ENCODE data around the gene PAQR3. TPM values are rescaled to one million over a fixed set of nuclear protein-coding genes. Genes with fewer than 3 reads are reported as not detected.

Gene PAQR3
- total and polyA plus RNA-seq, 10 of the 15 experiments (the other 5 are each of a cell fraction or from before 2014, with no cell fraction given) = 2.2 to 25.4 (median 7.2) TPM

DNA sequence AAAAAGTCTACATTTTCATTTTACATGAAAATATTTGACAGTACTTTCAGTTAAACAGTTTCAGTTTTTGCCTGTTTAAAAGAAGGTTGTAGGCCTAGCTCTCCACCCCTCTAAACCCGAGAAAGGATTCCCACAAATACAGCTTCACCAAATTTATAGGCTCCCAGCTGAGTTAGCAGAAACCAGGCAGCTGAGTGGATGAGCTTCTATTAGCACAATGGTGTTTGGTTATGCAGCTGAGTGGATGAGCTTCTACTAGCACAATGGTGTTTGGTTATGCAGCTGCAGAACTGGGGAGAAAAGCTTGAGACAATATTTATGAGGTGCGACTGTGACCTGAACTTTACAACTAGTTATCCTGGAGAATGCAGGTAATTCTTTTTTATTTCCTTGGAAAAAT lies 36.6 kb upstream of the PAQR3 start (continued):
- TF ChIP-seq TCF12 (IDR thresholded peaks at IDR 0.05; ENCODE audit: low read depth, low read length) (no peak), KLF5 (IDR thresholded peaks at IDR 0.05; ENCODE audit: partially characterized antibody) (no peak), GATAD2B (conservative IDR thresholded peaks at IDR 0.05; ENCODE audit: low read depth) (no peak), RBBP5 (conservative IDR thresholded peaks at IDR 0.05) (no peak), CBX3 (IDR thresholded peaks at IDR 0.05; ENCODE audit: borderline replicate concordance, low read depth) (no peak), SUPT20H (IDR thresholded peaks at IDR 0.05; ENCODE audit: borderline replicate concordance, control insufficient read depth, low read depth, low read length) (no peak)
- TF ChIP-seq, protein P1, sequence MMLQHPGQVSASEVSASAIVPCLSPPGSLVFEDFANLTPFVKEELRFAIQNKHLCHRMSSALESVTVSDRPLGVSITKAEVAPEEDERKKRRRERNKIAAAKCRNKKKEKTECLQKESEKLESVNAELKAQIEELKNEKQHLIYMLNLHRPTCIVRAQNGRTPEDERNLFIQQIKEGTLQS (IDR thresholded peaks at IDR 0.05; ENCODE audit: borderline replicate concordance, extremely low read depth, low read depth, low read length) = no peak
- TF ChIP-seq, protein P2, sequence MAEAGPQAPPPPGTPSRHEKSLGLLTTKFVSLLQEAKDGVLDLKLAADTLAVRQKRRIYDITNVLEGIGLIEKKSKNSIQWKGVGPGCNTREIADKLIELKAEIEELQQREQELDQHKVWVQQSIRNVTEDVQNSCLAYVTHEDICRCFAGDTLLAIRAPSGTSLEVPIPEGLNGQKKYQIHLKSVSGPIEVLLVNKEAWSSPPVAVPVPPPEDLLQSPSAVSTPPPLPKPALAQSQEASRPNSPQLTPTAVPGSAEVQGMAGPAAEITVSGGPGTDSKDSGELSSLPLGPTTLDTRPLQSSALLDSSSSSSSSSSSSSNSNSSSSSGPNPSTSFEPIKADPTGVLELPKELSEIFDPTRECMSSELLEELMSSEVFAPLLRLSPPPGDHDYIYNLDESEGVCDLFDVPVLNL (IDR thresholded peaks at IDR 0.05; ENCODE audit: low read depth, low read length) = no peak

DNA sequence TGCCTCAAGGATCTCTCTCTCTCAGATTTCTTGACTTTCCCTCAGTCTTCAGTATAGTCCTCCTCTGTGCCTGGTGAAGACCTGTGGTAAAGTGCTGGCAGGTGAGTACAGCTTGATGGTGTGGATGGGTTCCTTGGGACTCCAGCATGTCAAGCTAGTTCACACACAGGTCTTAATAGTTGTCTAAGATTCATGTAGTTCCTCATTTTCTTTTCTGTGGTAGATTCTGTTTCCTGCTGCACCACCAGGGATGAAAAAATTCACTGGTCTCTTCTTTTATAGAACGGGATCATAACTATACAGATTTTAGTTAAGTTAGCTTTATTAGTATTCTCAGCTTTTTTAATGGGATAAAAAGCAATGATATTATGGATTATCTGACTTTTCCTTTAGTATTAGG lies 32.5 kb upstream of the PAQR3 start:
- BruUV-seq (replicated peaks) = no TSS peak
- no peak overlapping the region for H3K4me2 ChIP-seq (ENCODE audit: control insufficient read depth, insufficient read depth)
- H3K4me1 ChIP-seq (ENCODE audit: control insufficient read depth, insufficient read depth, low read length) = no peaks in the 10 kb centered on the region
- no peak overlapping the region for H3K27ac ChIP-seq (ENCODE audit: control insufficient read depth, insufficient read depth)
- ChIA-PET SMC1A (ENCODE audit: uncharacterized antibody, unreplicated experiment) (interaction anchor here (1.8 kb wide), 1 partner anchor 19 kb away, joined by 8 read pairs; no protein-coding TSS in a partner anchor), RAD21 (ENCODE audit: unreplicated experiment) (no interaction called here), CTCF (interaction anchor here (2.6 kb wide), 1 partner anchor 19 kb away, joined by 8 read pairs; no protein-coding TSS in a partner anchor), POLR2A (no interaction called here)
- no peak overlapping the region for H3K9ac ChIP-seq (ENCODE audit: control insufficient read depth, insufficient read depth, low read length)
- DNase-seq (ENCODE audit: low read depth, low spot score) = no peak
- no peak for FAIRE-seq
- intact Hi-C loops (cut with micrococcal nuclease; ENCODE audit: unreplicated experiment) = no loop called here
- H3K79me2 ChIP-seq (ENCODE audit: control insufficient read depth, insufficient read depth, low read length) = no peaks in the 10 kb centered on the region
- in situ Hi-C loops (cut with MboI) = no loop called here
- ATAC-seq = no peak; the same call in 2 of the 3 replicates
- 0% methylated on average over 1 of the region's 1 CpG for WGBS (ENCODE audit: insufficient coverage, insufficient replicate concordance, low lambda C conversion rate, missing lambda C conversion rate)
- no peaks in the 10 kb centered on the region for H3K36me3 ChIP-seq (ENCODE audit: control insufficient read depth in 2 of 2, insufficient read depth in 2 of 2, low read length in 1 of 2)
- no peaks in the 10 kb centered on the region for H3K9me3 ChIP-seq (replicated peaks; ENCODE audit: control insufficient read depth, insufficient read depth, low read length)
- H3K4me3 ChIP-seq = no peak overlapping the region
- no peaks in the 10 kb centered on the region for H4K20me1 ChIP-seq (ENCODE audit: control insufficient read depth, insufficient read depth)
- no peak overlapping the region for H2AFZ ChIP-seq (ENCODE audit: control insufficient read depth, low read depth, low read length)
- H3K27me3 ChIP-seq (replicated peaks in 1 of 2; ENCODE audit: control insufficient read depth in 2 of 2, insufficient read depth in 2 of 2, low read length in 1 of 2) = no peaks in the 10 kb centered on the region
- TF ChIP-seq ZNF207 (IDR thresholded peaks at IDR 0.05; ENCODE audit: borderline replicate concordance) = no peak
- TF ChIP-seq YBX1 (IDR thresholded peaks at IDR 0.05) = no peak
- TF ChIP-seq ESRRA (IDR thresholded peaks at IDR 0.05; ENCODE audit: low read length) = no peak
- no peak for TF ChIP-seq SREBF1 (IDR thresholded peaks at IDR 0.05; ENCODE audit: low read length)
- TF ChIP-seq, protein P1 (IDR thresholded peaks at IDR 0.05; ENCODE audit: borderline replicate concordance, extremely low read depth, low read depth, low read length) = no peak
- TF ChIP-seq WRNIP1 (IDR thresholded peaks at IDR 0.05; ENCODE audit: borderline replicate concordance, low read depth, low read length) = no peak
- TF ChIP-seq NFXL1 (IDR thresholded peaks at IDR 0.05; ENCODE audit: borderline replicate concordance) = no peak
- no peak for TF ChIP-seq RAD51 (IDR thresholded peaks at IDR 0.05)
- TF ChIP-seq EGR1 (IDR thresholded peaks at IDR 0.05; ENCODE audit: borderline replicate concordance in 1 of 2, low read depth in 2 of 2, low read length in 2 of 2) = no peak
- TF ChIP-seq, protein P3, sequence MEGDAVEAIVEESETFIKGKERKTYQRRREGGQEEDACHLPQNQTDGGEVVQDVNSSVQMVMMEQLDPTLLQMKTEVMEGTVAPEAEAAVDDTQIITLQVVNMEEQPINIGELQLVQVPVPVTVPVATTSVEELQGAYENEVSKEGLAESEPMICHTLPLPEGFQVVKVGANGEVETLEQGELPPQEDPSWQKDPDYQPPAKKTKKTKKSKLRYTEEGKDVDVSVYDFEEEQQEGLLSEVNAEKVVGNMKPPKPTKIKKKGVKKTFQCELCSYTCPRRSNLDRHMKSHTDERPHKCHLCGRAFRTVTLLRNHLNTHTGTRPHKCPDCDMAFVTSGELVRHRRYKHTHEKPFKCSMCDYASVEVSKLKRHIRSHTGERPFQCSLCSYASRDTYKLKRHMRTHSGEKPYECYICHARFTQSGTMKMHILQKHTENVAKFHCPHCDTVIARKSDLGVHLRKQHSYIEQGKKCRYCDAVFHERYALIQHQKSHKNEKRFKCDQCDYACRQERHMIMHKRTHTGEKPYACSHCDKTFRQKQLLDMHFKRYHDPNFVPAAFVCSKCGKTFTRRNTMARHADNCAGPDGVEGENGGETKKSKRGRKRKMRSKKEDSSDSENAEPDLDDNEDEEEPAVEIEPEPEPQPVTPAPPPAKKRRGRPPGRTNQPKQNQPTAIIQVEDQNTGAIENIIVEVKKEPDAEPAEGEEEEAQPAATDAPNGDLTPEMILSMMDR (IDR thresholded peaks at IDR 0.05 in 2 of 3, conservative IDR thresholded peaks at IDR 0.05 in 1 of 3; ENCODE audit: control insufficient read depth in 2 of 3, extremely low read depth in 1 of 3, insufficient read depth in 1 of 3, low read depth in 3 of 3, low read length in 3 of 3) = no peak

Measured in GM12878 (cell line).